Hepatic stellate cell (primary cell): ENCODE measurements around the gene ELOVL5.
A peak's percentile ranks its signal among the peaks of the same experiment; 100 is the strongest.
"Not testable (repeated sequence)": the region's sequence is repeated elsewhere in the genome, so short reads cannot be mapped to it uniquely, and the experiment has no call there.

ENCODE experiments used
- DNase-seq: peaks from one replicate; pipeline ENCODE4 v3.0.0; 2011; ENCODE audit warnings: low spot score

Gene ELOVL5

DNA sequence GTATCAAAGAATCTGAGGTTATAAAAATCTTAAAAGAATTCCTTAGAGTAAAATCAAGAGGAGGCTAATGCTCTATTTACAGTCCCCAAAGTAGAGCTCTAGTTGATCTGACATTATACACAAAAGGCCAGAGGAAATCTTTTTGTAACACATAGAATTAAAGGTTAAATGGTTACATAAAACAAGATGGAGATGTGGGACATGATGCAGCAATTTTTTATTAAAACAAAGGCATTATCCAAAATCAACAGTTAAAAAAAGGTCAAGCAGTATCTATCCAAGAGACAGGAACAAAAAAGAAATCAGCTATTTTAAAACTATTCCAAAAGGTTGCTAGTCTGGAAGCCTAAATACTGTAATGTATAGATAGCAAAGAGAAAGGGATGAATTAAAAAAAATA, 20.4 kb downstream of the ELOVL5 start:
- no peak for DNase-seq

DNA sequence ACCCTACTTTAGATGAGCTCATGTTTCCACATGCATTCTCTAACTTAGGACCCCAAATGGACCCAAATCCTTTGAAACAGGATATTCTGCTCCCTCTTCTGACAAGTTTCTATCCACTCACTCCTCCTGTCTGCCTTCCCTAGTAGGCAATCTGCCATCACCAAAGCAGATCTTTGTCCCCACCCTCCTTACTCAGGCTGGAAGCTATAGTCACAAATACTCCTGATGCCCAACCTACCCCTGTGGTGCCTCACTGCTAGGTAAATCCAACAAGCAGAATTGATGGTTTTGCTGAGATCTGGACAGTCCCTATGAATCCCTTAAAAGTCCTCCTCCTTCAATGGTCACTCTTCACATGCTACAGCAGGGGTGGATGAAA, 21.7 kb downstream of the ELOVL5 start:
- no peak for DNase-seq

DNA sequence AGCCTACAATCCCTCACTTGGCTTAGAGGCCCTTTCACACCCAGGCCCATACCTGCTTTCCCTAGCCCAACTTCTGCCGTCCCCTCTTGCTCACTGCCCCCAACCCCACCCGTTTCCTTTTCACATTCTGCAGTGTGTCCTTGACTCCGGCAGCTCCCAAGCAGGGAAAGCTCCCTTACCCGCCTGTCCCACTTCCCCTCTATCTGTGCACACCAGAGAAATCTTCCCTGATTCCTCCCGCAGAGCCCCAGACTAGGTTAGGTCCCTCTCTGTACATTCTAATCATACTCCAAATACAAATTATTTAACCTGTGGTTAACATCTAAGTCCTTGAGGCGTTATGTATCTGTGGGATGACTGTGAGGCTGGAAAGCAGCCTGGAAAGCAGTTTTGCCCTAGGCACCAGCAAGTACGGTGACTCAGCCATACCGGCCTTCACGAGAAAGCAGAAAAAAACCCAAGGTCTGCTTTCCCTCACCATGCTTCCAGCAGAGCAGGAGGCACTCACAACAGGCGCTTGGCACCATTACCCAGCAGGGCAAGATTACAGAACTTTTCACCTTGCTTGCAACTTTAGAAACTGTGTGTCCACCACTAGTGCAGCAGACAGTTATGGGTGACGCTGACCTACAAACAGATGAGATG, 22.3 kb downstream of the ELOVL5 start:
- peak; percentile 73 for DNase-seq

DNA sequence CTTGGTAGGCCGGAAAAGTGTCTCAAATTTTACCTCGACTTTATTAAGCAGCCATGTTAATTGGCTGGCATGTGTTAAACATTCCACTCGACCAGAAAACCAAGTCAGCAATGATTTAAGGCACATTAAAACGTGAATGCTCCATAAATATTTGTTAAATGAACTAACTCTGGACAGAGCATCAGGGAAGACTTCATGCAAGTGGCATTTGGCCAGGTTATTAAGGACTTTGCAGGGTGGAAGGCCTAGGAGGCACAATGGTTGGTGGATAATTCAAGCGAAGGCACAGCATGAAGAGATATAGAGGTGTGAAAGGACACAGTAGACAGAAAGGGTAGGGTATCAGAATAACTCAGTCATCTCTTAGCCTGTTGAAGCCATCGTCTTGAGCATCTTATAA, 23.0 kb downstream of the ELOVL5 start:
- DNase-seq, result no peak

DNA sequence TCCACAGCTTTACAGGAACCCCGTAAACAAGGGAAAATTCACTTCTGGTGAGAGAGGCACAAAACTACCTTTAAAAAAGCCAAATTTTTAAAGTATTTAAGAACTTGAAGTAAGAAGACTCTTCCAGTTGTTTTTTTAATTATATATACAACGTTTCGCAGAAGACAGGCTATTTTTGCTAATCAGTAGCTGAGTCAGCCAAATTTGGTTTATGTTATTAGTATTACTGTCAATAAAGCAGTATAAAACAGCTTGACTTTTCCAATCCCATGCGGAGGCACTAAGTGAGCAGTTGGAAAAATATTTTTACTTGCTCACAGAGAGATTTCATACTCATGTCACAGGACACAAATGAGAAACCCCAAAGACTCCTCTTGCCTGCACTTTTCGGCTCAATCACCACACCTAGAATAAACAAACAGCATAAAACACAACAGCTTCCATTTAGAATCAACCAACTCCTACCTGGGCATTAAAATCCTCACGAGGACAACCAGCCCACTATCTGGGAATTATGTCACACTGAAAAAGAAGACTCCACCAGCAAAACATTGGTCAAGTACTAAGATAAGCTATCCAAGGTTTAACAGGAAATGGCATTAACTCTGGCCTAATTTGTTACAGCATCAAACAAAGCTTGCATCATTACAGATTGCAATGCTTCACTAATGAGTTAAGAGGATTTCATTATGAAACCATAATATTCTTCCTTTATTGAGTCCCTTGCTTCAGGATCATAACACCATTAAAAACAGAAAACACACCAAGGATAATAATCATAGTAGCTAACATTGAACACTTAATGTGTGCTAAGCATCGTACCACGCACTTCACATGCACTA, 26.3 kb downstream of the ELOVL5 start:
- DNase-seq, result no peak

DNA sequence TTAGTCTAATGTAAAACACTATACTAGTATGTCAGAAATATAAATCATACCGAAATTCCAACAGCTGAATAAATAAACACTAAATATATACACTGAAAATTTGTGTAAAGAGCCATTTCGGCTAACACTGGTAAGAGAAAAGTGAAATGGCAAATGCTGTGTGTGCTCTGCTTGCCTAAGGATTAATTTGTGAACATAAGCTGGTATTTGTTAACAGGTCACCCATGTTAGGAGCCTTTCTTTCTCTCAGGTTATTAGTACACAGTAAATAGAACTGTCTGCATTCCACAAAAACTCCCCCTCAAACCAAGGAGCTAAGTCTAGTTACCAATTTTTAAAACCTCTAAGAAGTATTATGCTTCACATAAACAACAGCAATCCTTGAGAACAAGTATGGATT, 27.0 kb downstream of the ELOVL5 start:
- no peak for DNase-seq

DNA sequence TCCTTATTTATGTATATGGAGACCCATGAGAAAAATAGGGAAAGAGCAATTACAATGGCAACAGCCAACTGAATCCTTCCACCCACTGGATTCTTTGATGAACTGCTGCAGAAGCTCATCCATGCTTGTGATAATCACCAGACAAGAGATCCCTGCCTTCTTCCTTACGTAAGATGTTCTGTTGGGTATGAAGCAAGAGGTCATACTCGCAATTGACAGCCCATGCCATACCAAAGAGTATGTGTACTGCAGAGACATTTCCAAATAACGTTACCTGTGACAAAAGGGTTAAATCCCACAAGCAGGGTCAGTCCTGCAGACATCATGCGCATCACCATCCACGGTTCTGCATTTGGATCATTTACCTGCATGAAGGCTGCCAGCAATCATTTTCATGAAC, 27.8 kb downstream of the ELOVL5 start:
- DNase-seq, result no peak

DNA sequence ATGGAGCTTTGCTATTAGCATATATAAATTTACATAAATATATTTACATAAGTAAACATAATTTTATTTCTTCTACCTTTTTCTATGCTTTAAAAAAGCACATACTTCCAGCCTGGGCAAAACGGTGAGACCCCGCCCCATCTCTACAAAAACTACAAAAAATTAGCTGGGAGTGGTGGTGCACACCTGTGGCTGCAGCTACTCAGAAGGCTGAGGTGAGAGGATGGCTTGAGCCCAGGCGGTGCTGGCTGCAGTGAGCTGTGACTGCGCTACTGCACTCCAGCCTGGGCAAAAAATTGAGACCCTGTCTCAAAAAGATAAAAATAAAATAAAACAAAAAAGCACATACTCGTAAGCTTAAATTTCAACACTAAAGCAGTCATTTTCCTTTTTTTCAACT, 30.3 kb downstream of the ELOVL5 start:
- no peak for DNase-seq

DNA sequence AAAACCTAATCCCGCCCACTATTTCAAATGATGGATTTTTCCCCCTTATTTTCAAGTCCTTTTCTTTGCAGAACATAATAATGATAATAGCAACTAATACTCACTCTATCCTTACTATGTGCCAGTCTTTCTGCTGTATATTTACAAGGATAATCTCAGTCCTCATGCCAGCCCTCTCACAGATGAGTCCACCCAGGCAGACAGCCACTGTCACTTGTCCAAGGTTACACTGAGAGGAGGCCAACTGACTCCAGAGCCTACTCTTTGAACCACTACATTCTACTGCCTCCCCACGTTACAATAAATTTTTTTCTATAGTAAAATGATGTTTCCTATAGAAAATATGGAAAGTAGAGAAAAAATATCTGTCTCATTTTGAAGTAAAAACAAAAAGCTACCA, 30.9 kb downstream of the ELOVL5 start:
- DNase-seq, result no peak

DNA sequence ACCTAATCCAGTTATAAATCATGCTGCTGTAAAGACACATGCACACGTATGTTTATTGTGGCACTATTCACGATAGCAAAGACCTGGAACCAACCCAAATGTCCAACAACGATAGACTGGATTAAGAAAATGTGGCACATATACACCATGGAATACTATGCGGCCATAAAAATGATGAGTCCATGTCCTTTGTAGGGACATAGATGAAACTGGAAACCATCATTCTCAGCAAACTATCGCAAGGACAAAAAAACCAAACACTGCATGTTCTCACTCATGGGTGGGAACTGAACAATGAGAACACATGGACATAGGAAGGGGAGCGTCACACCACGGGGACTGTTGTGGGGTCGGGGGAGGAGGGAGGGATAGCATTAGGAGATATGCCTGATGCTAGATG, 31.5 kb downstream of the ELOVL5 start:
- not testable (repeated sequence) for DNase-seq

DNA sequence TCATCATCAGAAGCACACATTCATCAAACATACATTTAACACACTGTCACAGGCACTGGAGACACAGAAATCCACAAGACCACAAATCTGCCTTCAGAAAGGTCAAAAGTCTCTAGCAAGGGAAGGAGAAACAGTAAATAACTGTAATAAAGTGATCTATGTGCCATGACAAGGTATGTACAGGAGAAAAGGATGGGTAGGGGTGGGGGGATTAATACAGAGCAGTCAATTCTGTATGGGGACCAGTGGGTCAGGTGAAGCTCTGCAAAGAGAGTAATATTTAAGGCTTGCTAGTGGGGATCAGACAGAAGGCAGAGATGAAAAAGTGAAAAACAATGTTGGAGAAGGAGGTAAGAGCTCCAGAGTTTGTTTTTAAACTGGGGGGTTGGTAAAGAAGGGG, 32.6 kb downstream of the ELOVL5 start:
- DNase-seq, result no peak

DNA sequence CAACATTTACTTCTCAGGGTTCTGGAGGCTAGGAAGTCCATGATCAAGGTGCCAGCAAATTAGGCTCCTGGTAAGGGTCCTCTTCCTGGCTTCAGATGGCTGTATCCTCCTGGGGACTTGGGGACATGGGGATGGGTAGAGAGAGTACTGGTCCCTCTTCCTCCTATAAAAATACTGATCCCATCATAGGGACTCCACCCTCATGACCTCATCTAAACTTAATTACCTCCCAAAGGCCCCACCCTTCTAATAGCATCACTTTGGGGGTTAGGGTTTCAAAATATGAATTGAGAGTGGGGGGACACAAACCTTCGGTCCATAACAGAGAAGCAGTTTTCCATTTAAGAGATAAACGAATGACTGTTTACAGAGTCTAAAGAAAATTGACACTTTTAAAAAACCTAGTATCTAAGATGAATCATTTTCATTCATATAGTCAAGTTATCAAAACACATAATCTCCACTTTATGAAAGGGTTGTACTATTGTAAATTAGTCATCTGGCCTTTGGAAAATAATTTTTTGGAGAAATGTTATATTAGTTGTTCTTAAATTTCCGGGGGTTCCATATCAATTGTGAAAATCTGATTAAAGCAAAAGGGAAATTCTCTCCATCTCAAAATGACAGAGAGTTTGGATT, 33.5 kb downstream of the ELOVL5 start:
- no peak for DNase-seq

DNA sequence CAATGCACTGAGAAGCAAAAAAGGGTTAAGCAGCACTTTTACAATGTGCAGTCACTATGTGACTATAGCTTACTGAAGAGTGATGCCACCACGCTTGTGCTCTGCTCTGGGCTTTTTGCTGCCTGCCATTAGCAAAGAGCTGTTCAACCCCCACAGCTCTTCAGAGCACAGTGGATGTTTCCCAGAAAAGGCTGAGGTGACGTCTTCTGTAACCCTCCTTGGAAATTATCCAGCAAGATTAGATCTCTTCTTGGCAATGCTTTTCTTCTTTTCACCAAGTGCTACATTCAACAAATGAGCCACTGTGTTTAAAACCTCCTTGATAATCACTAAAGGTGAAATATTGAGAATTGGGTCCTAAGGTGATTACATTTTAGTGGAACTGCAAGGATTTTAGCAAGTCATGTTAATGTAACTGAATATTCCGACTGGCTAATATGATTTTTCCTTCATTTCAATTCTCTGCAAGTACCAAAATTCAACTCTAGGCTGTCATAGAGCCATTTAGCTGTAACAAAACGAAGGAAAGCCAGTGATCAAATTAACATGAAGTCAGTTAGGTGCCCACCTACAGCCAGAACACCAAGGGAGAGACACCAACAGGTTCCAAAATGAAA, 34.9 kb downstream of the ELOVL5 start:
- DNase-seq, result no peak

DNA sequence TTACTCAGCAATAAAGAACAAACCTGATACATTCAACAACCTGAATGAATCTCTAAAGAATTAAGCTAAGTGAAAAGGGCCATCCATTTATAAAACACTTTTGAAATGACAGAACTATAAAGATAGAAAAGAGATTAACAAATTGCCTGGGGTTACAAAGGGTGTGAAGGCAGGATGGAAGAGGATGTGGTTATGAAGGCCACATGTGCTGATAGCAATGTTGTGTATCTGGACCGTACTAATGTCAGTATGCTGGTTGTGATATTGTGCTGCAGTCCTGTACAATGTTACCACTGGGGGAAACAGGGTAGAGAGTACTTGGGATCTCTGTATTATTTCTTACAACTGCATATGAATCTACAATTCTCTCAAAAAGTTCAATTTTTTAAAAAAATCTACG, 36.4 kb downstream of the ELOVL5 start:
- no peak for DNase-seq

DNA sequence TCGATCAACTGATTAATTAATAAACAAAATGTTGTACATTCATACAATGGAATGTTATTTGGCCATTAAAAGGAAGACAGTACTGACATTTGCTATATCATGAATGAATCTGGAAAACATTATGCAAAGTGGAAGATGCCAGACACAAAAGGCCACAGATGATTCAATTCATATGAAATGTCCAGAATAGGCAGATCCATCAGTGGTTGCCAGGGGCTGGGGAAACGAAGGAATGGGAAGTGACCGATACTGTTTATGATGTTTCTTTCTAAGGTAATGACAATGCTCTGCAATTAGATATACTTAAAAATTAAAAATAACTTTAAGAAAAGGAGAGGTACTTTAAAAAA, 37.2 kb downstream of the ELOVL5 start:
- DNase-seq, result no peak

DNA sequence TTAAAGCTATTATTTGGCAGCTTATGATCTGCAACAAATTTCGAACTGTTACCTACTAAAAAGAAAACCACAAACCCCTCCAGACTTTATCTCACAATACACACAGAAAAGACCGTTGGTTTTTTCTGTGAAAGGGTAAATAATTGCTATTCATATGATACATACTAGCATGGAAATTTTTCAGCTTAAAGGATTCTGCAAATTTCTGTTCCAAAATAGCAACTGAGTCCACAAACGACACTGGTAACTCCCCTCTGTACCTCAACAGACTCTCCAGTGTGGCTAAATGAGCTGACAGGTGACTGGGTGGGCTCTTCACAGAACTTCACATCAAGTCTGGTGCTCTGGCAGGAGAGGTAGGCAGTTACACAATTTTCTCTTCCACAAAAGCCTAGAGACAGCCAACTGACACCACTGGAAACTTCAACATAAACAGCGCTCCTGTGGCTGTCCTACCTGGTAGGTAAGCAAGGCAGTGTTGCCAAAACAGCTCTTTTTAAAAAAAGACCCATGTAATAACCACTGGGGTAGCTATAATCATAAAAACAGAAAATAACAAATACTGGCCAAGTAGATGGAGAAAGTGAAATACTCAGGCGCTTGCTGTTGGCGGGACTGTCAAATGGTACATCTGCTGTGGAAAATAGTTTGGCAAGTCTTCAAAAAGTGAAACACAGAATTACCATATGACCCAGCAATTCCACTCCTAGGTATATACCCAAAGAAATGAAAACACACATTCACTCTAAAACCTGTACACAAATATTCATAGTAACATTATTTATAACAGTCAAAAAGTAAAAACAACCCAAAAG, 37.8 kb downstream of the ELOVL5 start:
- no peak for DNase-seq

DNA sequence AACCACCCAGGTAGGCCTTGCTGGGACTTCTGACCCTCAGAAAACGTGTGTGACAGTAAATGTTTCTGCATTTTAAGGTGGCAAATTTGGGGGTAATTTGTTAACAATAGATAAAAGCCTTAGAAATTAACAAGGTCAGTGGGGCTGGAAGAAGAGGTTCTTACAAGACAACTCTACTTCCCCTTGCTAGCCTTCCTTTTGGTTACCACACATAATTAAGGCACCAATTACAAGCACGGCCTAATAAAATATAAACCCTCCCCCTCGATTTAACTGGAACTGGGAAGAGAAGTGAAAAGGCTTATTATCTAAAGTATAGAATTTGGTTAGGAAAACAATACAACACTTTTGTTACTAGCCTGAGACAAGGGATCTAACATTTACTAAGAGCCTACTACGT, 38.8 kb downstream of the ELOVL5 start:
- DNase-seq, result no peak

DNA sequence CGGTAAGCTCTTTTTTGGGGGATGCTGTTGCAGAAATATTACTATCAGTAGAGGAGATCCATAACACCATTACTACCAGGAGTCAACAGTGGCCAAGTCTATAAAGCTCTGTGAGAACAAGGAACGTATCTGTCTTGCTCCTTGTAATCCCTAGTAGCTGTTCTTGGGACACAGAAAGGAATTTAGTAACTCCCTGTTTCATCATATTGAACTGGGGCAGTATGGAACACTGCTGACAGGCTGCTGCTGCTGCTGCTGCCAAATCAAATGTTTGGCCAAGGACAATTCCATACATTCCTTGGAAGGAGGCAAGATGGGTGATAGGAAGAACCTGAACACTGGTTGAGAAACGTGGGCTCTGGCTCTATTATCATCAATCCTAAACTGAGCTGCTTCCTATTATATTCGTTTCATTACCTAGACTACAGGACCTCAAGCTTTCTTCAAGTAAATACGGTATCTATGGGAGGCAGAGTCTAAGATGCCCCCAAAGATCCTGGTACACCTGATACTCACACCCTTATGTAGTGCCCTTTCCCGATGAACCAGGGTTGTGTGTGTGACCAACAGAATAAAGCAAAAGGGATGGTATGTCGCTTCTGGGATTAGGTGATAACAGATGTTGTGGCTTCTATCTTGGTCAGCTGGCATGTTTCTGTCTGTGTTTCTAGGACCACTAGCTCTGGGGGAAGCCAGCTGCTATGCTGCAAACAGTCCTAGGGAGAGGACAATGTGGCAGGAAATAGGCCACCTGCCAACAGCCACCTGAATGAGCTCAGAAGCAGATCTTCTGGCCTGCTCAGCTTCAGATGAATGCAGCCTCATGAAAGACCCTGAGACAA, 39.5 kb downstream of the ELOVL5 start:
- DNase-seq, result peak; percentile 66

DNA sequence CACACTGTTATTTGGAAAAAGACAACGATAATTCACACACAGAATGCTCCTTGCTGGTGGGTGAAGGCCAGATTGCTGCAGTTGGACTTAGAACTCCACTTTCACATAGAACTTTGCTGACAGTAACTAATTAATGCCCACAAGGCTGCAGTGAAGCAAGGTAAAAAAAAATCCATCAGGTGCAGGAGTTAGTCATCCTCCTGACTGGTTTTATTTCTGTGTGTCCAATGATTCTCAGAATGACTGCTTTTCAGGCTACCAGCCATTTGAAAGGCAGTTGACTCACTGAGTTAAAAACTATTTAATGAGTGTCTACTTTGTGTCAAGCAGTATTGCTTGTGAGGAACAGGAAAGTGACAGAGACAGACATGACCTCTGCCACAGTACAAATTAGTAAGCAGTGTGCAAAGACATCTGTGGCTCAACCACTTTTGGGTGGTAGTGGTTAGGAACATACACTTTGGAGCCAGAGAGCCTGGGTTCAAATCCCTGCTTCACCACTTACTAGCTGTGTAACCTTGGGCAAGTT, 41.9 kb downstream of the ELOVL5 start:
- no peak for DNase-seq

DNA sequence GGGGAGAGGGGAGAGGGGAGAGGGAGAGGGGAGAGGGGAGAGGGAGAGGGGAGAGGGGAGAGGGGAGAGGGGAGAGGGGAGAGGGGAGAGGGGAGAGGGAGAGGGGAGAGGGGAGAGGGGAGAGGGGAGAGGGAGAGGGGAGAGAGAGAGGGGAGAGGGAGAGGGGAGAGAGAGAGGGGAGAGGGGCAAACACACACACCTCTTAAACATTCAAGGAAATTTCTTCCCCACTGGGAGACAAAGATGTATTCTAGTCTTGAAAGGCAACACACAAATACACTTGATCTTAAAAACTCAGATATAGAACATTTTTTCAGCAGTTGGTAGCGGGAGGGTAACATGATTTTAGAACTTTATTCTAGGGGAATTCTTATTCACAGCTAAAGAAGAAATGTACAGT, 42.5 kb downstream of the ELOVL5 start:
- DNase-seq, result not testable (repeated sequence)

DNA sequence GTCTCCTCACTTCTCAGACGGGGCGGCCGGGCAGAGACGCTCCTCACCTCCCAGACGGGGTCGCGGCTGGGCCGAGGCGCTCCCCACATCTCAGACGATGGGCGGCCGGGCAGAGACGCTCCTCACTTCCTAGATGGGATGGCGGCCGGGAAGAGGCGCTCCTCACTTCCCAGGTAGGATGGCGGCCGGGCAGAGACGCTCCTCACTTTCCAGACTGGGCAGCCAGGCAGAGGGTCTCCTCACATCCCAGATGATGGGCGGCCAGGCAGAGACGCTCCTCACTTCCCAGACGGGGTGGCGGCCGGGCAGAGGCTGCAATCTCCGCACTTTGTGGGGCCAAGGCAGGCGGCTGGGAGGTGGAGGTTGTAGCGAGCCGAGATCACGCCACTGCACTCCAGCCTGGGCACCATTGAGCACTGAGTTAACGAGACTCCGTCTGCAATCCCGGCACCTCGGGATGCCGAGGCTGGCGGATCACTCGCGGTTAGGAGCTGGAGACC, 43.2 kb downstream of the ELOVL5 start:
- DNase-seq, result not testable (repeated sequence)
